Tibial nerve (tissue), 4 donors: ENCODE measurements around the gene TRIM45.
"Not testable (repeated sequence)": the region's sequence is repeated elsewhere in the genome, so short reads cannot be mapped to it uniquely, and the experiment has no call there.

Experiments
- EP300 ChIP-seq, 2 donors: sonication (generic); formaldehyde crosslinking; IDR thresholded peaks; one replicate each; pipeline ENCODE4 v1.6.1; 2017; ENCODE audit warnings: antibody characterized with exemption in 2 of 2, mild to moderate bottlenecking in 1 of 2
- POLR2A ChIP-seq, 2 donors: fragments of 450-650 bp; IDR thresholded peaks; one replicate each; pipeline ENCODE4 v1.6.1; 2017; ENCODE audit warnings: antibody characterized with exemption in 2 of 2, mild to moderate bottlenecking in 2 of 2, moderate library complexity in 2 of 2
- TF ChIP-seq, protein P1 (sequence below), 5 experiments: fragments of 200-600 bp in 3 of 5; fragments of 450-650 bp in 2 of 5; sonication (generic) in 3 of 5; IDR thresholded peaks; one replicate each; pipeline ENCODE4 v1.5.1; 2016 to 2019; ENCODE audit warnings: antibody characterized with exemption in 5 of 5, mild to moderate bottlenecking in 3 of 5, moderate library complexity in 2 of 5

DNA sequence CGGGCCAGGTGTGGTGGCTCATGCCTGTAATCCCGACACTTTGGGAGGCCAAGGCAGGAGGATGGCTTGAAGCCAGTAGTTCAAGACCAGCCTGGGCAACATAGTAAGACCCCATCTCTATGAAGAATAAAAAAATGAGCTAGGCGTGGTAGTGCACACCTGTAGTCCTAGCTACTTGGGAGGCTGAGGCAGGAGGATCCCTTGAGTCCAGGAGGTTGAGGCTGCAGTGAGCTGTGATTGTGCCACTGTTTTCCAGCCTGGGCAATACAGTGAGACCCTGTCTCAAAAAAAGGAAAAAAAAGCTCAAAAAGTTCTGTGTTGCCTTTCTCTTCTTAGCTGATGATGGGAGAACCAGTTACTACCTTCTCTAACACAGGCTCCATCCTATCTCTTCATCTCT is 19.7 kb downstream of the TRIM45 start:
- TF ChIP-seq, protein P1, sequence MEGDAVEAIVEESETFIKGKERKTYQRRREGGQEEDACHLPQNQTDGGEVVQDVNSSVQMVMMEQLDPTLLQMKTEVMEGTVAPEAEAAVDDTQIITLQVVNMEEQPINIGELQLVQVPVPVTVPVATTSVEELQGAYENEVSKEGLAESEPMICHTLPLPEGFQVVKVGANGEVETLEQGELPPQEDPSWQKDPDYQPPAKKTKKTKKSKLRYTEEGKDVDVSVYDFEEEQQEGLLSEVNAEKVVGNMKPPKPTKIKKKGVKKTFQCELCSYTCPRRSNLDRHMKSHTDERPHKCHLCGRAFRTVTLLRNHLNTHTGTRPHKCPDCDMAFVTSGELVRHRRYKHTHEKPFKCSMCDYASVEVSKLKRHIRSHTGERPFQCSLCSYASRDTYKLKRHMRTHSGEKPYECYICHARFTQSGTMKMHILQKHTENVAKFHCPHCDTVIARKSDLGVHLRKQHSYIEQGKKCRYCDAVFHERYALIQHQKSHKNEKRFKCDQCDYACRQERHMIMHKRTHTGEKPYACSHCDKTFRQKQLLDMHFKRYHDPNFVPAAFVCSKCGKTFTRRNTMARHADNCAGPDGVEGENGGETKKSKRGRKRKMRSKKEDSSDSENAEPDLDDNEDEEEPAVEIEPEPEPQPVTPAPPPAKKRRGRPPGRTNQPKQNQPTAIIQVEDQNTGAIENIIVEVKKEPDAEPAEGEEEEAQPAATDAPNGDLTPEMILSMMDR (IDR thresholded peaks at IDR 0.05) = not testable (repeated sequence)
- not testable (repeated sequence) for TF ChIP-seq EP300, POLR2A (IDR thresholded peaks at IDR 0.05)
